Neutrophil (primary cell): Measurements from ENCODE around the gene PINK1.

ENCODE experiments used
- H3K27ac ChIP-seq: fragments of 200-600 bp; sonication (generic); 2 replicates; pipeline ENCODE4 v1.5.1; 2016; ENCODE audit warnings: mild to moderate bottlenecking, moderate library complexity
- H3K27me3 ChIP-seq: fragments of 200-600 bp; sonication (generic); 2 replicates; pipeline ENCODE4 v1.6.0; 2016; ENCODE audit warnings: mild to moderate bottlenecking
- H3K36me3 ChIP-seq: fragments of 200-600 bp; sonication (generic); 2 replicates; pipeline ENCODE4 v1.5.1; 2017
- H3K4me1 ChIP-seq, 2 experiments: fragments of 200-600 bp in 1 of 2; sonication (generic) in 1 of 2; 1 replicate in 1 of 2; 2 replicates in 1 of 2; pipeline versions ENCODE4 v1.5.1 to v1.6.1; 2013 to 2016; ENCODE audit warnings: low read depth in 1 of 2, low read length in 1 of 2, mild to moderate bottlenecking in 1 of 2, moderate library complexity in 1 of 2; ENCODE audit not compliant: control insufficient read depth in 1 of 2, insufficient read depth in 1 of 2
- H3K4me3 ChIP-seq, 2 experiments: fragments of 200-600 bp in 1 of 2; sonication (generic) in 1 of 2; 1 replicate in 1 of 2; 2 replicates in 1 of 2; pipeline ENCODE4 v1.5.1; 2013 to 2016; ENCODE audit warnings: low read depth in 1 of 2, low read length in 1 of 2, mild to moderate bottlenecking in 1 of 2, moderate library complexity in 1 of 2
- H3K9me3 ChIP-seq: fragments of 200-600 bp; sonication (generic); 2 replicates; pipeline ENCODE4 v1.5.1; 2016
- CTCF ChIP-seq: fragments of 200-600 bp; sonication (generic); IDR thresholded peaks from 2 replicates; pipeline ENCODE4 v1.5.1; 2016; ENCODE audit warnings: antibody characterized with exemption

The PINK1 gene

GRCh38 chr1:20682571-20683236, 49.4 kb downstream of the PINK1 start:
- H3K9me3 ChIP-seq: no peaks in the 10 kb centered on the region
- TF ChIP-seq CTCF: no peak
- H3K36me3 ChIP-seq: no peaks in the 10 kb centered on the region
- H3K27ac ChIP-seq: no peak overlapping the region
- no peaks in the 10 kb centered on the region for H3K4me1 ChIP-seq
- no peak overlapping the region for H3K4me3 ChIP-seq
- H3K27me3 ChIP-seq: no peaks in the 10 kb centered on the region

- Histone ChIP-seq H3K27ac (no peak overlapping the region), H3K9me3 (no peaks in the 10 kb centered on the region), H3K27me3 (no peaks in the 10 kb centered on the region), H3K4me3 (no peak overlapping the region), H3K4me1 (no peaks in the 10 kb centered on the region), H3K36me3 (no peaks in the 10 kb centered on the region)
- no peak for TF ChIP-seq CTCF
Observed at GRCh38 chr1:20683614-20684013, 50.4 kb downstream of the PINK1 start.

GRCh38 chr1:20684050-20684620, 50.9 kb downstream of the PINK1 start:
- H3K36me3 ChIP-seq: no peaks in the 10 kb centered on the region
- no peak for TF ChIP-seq CTCF
- H3K27me3 ChIP-seq: no peaks in the 10 kb centered on the region
- H3K4me1 ChIP-seq: no peaks in the 10 kb centered on the region
- H3K4me3 ChIP-seq: no peak overlapping the region
- no peak overlapping the region for H3K27ac ChIP-seq
- H3K9me3 ChIP-seq: no peaks in the 10 kb centered on the region

GRCh38 chr1:20684651-20685050, 51.4 kb downstream of the PINK1 start:
- Histone ChIP-seq H3K9me3 (no peaks in the 10 kb centered on the region), H3K27ac (no peak overlapping the region), H3K36me3 (no peaks in the 10 kb centered on the region), H3K27me3 (no peaks in the 10 kb centered on the region), H3K4me3 (no peak overlapping the region), H3K4me1 (no peaks in the 10 kb centered on the region)
- TF ChIP-seq CTCF: no peak

- Histone ChIP-seq H3K36me3 (no peaks in the 10 kb centered on the region), H3K4me3 (no peak overlapping the region), H3K27me3 (no peaks in the 10 kb centered on the region), H3K4me1 (no peaks in the 10 kb centered on the region), H3K27ac (no peak overlapping the region), H3K9me3 (no peaks in the 10 kb centered on the region)
- TF ChIP-seq CTCF: no peak
Observed at GRCh38 chr1:20685099-20685662, 51.9 kb downstream of the PINK1 start.
